ENCODE results near the gene HMG20B.
"Not testable (repeated sequence)": the region's sequence is repeated elsewhere in the genome, so short reads cannot be mapped to it uniquely, and the experiment has no call there.

HMG20B gene

GRCh38 chr19:3572855-3573161 is at the start of gene HMG20B:
Gene HMG20B (plus strand): TSS chr19:3572944. CDS start chr19:3573310, 366 bp downstream.
- DNase-seq = no peak

- DNase-seq = no peak
These were observed 49.2 kb upstream of the HMG20B start for GRCh38 chr19:3523361-3524077.

- DNase-seq = no peak
These were observed 48.5 kb upstream of the HMG20B start for GRCh38 chr19:3524078-3524842.

GRCh38 chr19:3524904-3525451 is 47.8 kb upstream of the HMG20B start:
- DNase-seq = no peak

GRCh38 chr19:3526507-3527237 is 46.1 kb upstream of the HMG20B start:
- no peak for DNase-seq

DNA sequence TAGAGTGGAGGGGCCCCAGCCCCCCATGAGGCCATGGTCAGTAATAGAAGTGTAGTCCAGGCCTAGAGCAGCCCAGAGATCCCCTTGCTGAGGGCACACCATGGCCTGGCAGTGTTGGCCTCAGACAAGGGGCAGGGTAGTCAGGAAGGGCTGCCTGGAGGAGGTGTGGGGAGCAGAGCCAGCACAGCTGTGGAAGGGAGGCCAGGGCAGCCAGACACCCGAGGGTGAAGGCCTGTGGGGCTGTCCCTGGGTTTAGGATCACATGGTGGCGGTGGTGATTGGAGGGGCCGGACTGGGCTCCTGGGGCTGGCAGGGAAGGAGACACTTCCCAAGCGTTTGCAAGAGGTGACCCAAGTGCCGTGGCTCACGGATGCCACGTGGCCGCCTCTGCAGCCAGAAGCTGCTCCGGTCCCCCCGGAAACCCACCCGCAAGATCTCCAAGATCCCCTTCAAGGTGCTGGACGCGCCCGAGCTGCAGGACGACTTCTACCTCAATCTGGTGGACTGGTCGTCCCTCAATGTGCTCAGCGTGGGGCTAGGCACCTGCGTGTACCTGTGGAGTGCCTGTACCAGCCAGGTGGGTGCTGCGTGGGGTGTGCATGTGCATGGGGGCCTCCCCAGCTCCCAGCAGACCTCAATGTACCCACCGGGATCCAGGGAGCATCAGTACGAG is 45.4 kb upstream of the HMG20B start:
- no peak for DNase-seq

GRCh38 chr19:3528080-3528479 is 44.7 kb upstream of the HMG20B start:
- DNase-seq = no peak

DNA sequence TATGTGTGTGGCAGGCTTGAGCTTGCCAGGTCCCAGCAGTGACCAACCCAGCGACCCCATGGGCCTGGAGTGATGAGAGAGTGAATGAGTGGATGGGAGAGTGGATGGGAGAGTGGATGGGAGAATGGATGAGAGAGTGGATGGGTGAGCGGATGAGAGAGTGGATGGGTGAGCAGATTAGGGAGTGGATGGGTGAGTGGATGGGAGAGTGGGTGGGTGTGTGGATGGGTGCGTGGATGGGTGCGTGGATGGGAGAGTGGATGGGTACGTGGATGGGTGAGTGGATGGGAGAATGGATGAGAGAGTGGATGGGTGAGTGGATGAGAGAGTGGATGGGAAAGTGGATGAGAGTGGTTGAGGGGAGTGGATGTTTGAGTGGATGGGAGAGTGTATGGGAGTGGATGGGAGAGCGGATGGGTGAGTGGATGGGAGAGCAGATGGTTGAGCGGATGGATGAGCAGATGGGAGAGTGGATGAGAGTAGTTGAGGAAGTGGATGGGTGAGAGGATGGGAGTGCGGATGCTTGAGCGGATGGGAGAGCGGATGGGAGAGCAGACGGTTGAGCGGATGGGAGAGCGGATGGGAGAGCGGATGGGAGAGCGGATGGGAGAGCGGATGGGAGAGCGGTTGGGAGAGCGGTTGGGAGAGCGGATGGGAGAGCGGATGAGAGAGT is 44.1 kb upstream of the HMG20B start:
- DNase-seq = no peak

GRCh38 chr19:3529299-3529698 is 43.4 kb upstream of the HMG20B start:
- not testable (repeated sequence) for DNase-seq

DNA sequence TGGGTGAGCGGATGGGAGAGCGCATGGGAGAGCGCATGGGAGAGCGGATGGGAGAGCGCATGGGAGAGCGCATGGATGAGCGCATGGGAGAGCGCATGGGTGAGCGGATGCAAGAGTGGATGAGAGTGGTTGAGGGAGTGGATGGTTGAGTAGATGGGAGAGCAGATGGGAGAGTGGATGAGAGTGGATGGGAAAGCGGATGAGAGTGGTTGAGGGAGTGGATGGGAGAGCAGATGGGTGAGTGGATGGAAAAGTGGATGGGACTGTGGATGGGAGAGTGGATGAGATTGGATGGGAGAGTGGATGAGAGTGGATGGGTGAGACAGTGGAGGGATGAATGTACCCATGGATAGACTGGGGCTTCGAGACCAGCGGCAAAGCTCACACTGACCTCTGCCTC is 42.4 kb upstream of the HMG20B start:
- no peak for DNase-seq

DNA sequence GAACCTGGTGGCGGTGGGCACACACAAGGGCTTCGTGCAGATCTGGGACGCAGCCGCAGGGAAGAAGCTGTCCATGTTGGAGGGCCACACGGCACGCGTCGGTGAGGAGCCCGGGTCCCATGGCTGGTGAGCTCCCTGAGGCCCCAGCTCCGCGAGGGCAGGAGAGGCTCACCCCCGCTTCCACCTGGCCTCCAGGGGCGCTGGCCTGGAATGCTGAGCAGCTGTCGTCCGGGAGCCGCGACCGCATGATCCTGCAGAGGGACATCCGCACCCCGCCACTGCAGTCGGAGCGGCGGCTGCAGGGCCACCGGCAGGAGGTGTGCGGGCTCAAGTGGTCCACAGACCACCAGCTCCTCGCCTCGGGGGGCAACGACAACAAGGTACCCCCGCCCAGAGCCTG is 41.0 kb upstream of the HMG20B start:
- no peak for DNase-seq

- no peak for DNase-seq
These were observed 40.5 kb upstream of the HMG20B start for GRCh38 chr19:3532154-3532786.

- no peak for DNase-seq
These were observed 39.7 kb upstream of the HMG20B start for GRCh38 chr19:3533033-3533432.

GRCh38 chr19:3533563-3534216 is 39.1 kb upstream of the HMG20B start:
- no peak for DNase-seq

GRCh38 chr19:3534375-3535234 is 38.1 kb upstream of the HMG20B start:
- no peak for DNase-seq

GRCh38 chr19:3535235-3535535 is 37.6 kb upstream of the HMG20B start:
- no peak for DNase-seq

GRCh38 chr19:3535563-3535965 is 37.2 kb upstream of the HMG20B start:
- DNase-seq = no peak

GRCh38 chr19:3535981-3536380 is 36.8 kb upstream of the HMG20B start:
- DNase-seq = no peak

- no peak for DNase-seq
These were observed 36.2 kb upstream of the HMG20B start for GRCh38 chr19:3536429-3537100.

DNA sequence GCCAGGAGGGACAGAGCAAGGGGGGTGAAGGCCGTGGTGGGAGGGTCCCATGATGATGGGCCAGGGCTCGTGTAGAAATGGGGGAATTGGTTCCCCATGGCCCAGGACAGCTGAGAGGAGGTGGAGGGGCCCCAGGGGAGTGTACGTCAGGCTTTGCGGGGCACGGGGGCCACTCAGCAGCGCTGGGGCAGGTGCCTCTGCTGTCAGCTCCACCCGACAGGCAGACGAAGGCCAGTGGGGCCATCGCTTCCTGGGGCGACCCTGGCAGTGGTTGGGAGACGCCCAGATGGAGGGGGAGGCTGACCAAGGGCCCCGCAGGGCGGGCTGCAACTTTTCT is 35.7 kb upstream of the HMG20B start:
- no peak for DNase-seq
